Measurements from ENCODE around the gene NOTUM.

- TF ChIP-seq CTCF (IDR thresholded peaks at IDR 0.05) = no peak
- no peak for TF ChIP-seq ZFX (IDR thresholded peaks at IDR 0.05; ENCODE audit: borderline replicate concordance)
Measured at GRCh38 chr17:81980122-81980521, 19.1 kb upstream of the NOTUM start.

All from 22Rv1 (cell line).